Endothelial cell of umbilical vein (primary cell): Measurements from ENCODE around the gene CFAP46.

Source experiments
- MYC ChIP-seq: IDR thresholded peaks from one replicate; pipeline ENCODE4 v1.6.1; 2011; ENCODE audit warnings: mild to moderate bottlenecking, low read depth, low read length
- TF ChIP-seq, protein P1 (sequence below), 2 donors: IDR thresholded peaks; 1 replicate in 1 of 2; 2 replicates in 1 of 2; pipeline ENCODE4 v1.5.1; 2011; ENCODE audit warnings: low read length in 2 of 2, mild to moderate bottlenecking in 2 of 2, moderate library complexity in 2 of 2, control low read depth in 1 of 2, inconsistent platforms in 1 of 2, low read depth in 1 of 2; ENCODE audit not compliant: insufficient read depth in 1 of 2; ENCODE audit errors: extremely low read depth in 1 of 2

DNA sequence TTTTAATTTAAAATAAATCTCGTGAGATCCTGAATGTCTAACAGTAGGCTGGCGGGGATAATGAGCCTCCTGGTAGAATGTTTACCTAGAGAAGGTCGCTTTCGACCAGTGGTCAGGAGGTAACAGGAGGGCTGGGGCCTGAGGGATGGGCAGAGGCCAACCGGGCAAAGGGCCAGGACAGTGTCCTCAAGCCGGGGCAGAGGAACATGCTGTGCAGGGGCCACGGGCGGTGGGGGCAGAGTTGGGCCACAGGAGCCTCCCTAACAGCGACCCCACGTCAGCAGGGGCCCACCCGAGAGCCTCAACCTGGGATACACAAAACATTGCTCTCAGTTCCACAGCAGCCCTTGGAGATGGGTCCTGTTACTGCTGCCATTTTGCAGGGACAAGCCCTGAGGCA lies 14.5 kb downstream of the CFAP46 start:
- TF ChIP-seq, protein P1, sequence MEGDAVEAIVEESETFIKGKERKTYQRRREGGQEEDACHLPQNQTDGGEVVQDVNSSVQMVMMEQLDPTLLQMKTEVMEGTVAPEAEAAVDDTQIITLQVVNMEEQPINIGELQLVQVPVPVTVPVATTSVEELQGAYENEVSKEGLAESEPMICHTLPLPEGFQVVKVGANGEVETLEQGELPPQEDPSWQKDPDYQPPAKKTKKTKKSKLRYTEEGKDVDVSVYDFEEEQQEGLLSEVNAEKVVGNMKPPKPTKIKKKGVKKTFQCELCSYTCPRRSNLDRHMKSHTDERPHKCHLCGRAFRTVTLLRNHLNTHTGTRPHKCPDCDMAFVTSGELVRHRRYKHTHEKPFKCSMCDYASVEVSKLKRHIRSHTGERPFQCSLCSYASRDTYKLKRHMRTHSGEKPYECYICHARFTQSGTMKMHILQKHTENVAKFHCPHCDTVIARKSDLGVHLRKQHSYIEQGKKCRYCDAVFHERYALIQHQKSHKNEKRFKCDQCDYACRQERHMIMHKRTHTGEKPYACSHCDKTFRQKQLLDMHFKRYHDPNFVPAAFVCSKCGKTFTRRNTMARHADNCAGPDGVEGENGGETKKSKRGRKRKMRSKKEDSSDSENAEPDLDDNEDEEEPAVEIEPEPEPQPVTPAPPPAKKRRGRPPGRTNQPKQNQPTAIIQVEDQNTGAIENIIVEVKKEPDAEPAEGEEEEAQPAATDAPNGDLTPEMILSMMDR (IDR thresholded peaks at IDR 0.05; ENCODE audit: extremely low read depth in 1 of 2, insufficient read depth in 1 of 2, low read depth in 1 of 2, low read length in 2 of 2) = no peak
- no peak for TF ChIP-seq MYC
